K562 (cell line): Measurements from ENCODE around the gene C4A. TPM values are rescaled to one million over a fixed set of nuclear protein-coding genes. Genes with fewer than 3 reads are reported as not detected.

Experiments
- HDAC8 ChIP-seq: fragments of 450-650 bp; IDR thresholded peaks from 2 replicates; pipeline ENCODE4 v1.6.1; 2016; ENCODE audit warnings: mild to moderate bottlenecking, missing genetic modification characterization, moderate library complexity, missing compliant biosample characterization
- HMG20A ChIP-seq: fragments of 450-650 bp; formaldehyde crosslinking; conservative IDR thresholded peaks from 2 replicates; pipeline ENCODE4 v1.4.0; 2020; ENCODE audit warnings: mild to moderate bottlenecking, mixed read lengths
- IFI16 ChIP-seq: fragments of 250-450 bp; sonication (Bioruptor Pico); IDR thresholded peaks from 2 replicates; pipeline ENCODE4 v2.1.2; 2022; ENCODE audit warnings: mild to moderate bottlenecking, inconsistent platforms
- MGA ChIP-seq: fragments of 450-650 bp; IDR thresholded peaks from 2 replicates; pipeline ENCODE4 v1.6.1; 2016; ENCODE audit warnings: mild to moderate bottlenecking, moderate library complexity
- NCOA4 ChIP-seq: fragments of 450-650 bp; IDR thresholded peaks from 2 replicates; pipeline ENCODE4 v1.6.1; 2018; ENCODE audit warnings: mild to moderate bottlenecking; ENCODE audit not compliant: partially characterized antibody
- NFIX ChIP-seq: fragments of 250-450 bp; sonication (Bioruptor Pico); IDR thresholded peaks from 2 replicates; pipeline ENCODE4 v1.4.0; 2020; ENCODE audit warnings: low read depth, mild to moderate bottlenecking, moderate library complexity
- POLR3G ChIP-seq: IDR thresholded peaks from 2 replicates; pipeline ENCODE4 v1.6.1; 2011; ENCODE audit not compliant: insufficient read length, insufficient replicate concordance; ENCODE audit errors: extremely low read depth
- RFX7 ChIP-seq: fragments of 250-450 bp; sonication (Bioruptor Pico); IDR thresholded peaks from 2 replicates; pipeline ENCODE4 v1.5.1; 2021; ENCODE audit warnings: mild to moderate bottlenecking
- SMC3 ChIP-seq: conservative IDR thresholded peaks from 2 replicates; pipeline ENCODE4 v1.6.1; 2011; ENCODE audit warnings: low read depth, low read length, improper control_type of control experiment; ENCODE audit not compliant: insufficient read depth
- TBP ChIP-seq: optimal IDR thresholded peaks from 2 replicates; pipeline ENCODE3; 2011; ENCODE audit warnings: low read depth, low read length, improper control_type of control experiment
- TCF7 ChIP-seq: sonication (generic); IDR thresholded peaks from 2 replicates; pipeline ENCODE4 v1.6.1; 2016; ENCODE audit warnings: antibody characterized with exemption, borderline replicate concordance
- ZBTB7A ChIP-seq: IDR thresholded peaks from 2 replicates; pipeline ENCODE4 v1.6.1; 2011; ENCODE audit warnings: low read depth, mild to moderate bottlenecking, low read length, moderate library complexity, borderline replicate concordance; ENCODE audit not compliant: control insufficient read depth
- ZNF3 ChIP-seq: fragments of 250-450 bp; sonication (Bioruptor Pico); IDR thresholded peaks from 2 replicates; pipeline ENCODE4 v1.5.0; 2021; ENCODE audit warnings: mild to moderate bottlenecking, moderate library complexity
- polyA plus RNA-seq, 8 experiments: library from polyadenylated mRNA; depleted of rRNA in 4 of 8; stranded (reverse) in 5 of 8; unstranded in 3 of 8; fragments of >200 nt; fragmentation: Nextera tagmentation in 2 of 8; fragmentation: Illumina TruSeq in 1 of 8; extraction: Ambion mirVana in 2 of 8; extraction: Trizol in 1 of 8; gene quantifications; 2 replicates each; pipeline versions ENCODE4 v1.2.1 to v1.2.3, GENCODE V29; 2011 to 2014; ENCODE audit warnings: inconsistent platforms in 1 of 8, missing spikeins in 1 of 8
- total RNA-seq, 7 experiments: library from RNA; depleted of rRNA in 6 of 7; stranded (reverse); fragments of >200 nt in 6 of 7; fragmentation: Illumina TruSeq in 2 of 7; extraction: Trizol in 2 of 7; gene quantifications; 2 replicates each; pipeline versions ENCODE4 v1.2.1 to v1.2.3, GENCODE V29; 2011 to 2021; ENCODE audit warnings: low replicate concordance in 1 of 7

The C4A gene
- total and polyA plus RNA-seq, 9 of the 15 experiments (the other 6 are each of a cell fraction or from before 2014, with no cell fraction given), result 0.27 to 7.6 (median 5.0) TPM

DNA sequence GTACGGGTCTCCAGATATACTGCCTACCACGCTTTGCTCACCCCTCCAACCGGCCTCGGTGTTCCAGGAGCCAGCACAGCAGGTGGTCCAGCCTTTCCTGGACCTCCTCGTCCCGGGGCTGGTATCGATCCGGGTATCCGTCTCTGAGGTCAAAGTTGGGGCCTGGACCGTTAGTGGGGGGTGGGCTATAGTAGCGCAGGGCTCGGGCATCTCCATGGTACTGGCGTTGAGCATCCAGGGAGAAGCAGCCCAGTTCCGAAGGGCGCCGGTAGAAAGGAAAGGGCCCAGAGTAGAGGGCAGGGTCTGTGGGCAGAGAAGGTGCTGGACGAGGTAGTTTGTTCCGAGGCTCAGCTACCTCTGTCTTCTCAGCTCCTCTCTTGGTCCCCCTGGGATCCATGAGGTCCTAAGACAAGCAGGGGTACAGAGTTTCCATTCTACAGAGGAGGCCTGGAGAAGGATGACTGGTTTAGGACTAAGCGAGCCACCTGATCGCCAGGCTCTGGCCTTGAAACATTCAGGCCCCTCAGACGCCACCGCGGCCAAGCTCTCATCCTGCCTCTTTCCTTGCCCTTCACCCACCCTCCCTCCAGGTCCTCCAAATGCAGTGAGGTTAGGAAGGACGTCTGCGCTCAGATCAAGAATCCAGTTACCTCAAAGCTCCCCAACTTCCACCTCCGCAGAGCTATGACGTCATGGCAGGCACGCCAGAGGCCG lies 10.4 kb upstream of the C4A start (continued):
- TF ChIP-seq MGA, result no peak
- no peak for TF ChIP-seq RFX7 (CRISPR knock-in tag)
- no peak for TF ChIP-seq NCOA4
- TF ChIP-seq NFIX (CRISPR knock-in tag), result peak; percentile 59; the same call in 1 of the 2 replicates
- no peak for TF ChIP-seq HDAC8
- no peak for TF ChIP-seq TCF7
- no peak for TF ChIP-seq ZNF3 (CRISPR knock-in tag)
- TF ChIP-seq SMC3, result no peak
- peak; percentile 46 for TF ChIP-seq TBP
- no peak for TF ChIP-seq HMG20A (CRISPR knock-in tag)
- TF ChIP-seq POLR3G, result no peak
- TF ChIP-seq ZBTB7A, result no peak
- no peak for TF ChIP-seq IFI16 (CRISPR knock-in tag)
